Glutamatergic neuron (in vitro differentiated cells): ENCODE measurements around the gene ADAM33. TPM values are rescaled to one million over a fixed set of nuclear protein-coding genes. Genes with fewer than 3 reads are reported as not detected.
A peak's percentile ranks its signal among the peaks of the same experiment; 100 is the strongest.

ENCODE experiments used
- DNase-seq: peaks from one replicate; pipeline ENCODE4 v3.0.0; 2022
- H3K27ac Mint-ChIP-seq: one replicate; pipeline ENCODE4 v1.8.0; 2020; ENCODE audit warnings: mild to moderate bottlenecking, mixed read lengths, inconsistent platforms; ENCODE audit not compliant: unreplicated experiment
- H3K27me3 Mint-ChIP-seq: one replicate; pipeline ENCODE4 v1.8.0; 2020; ENCODE audit warnings: mild to moderate bottlenecking, moderate library complexity, mixed read lengths, inconsistent platforms; ENCODE audit not compliant: unreplicated experiment
- H3K36me3 Mint-ChIP-seq: one replicate; pipeline ENCODE4 v1.8.0; 2020; ENCODE audit warnings: mild to moderate bottlenecking, mixed read lengths, inconsistent platforms; ENCODE audit not compliant: unreplicated experiment
- H3K4me1 Mint-ChIP-seq: one replicate; pipeline ENCODE4 v1.8.0; 2020; ENCODE audit warnings: mild to moderate bottlenecking, low read depth, mixed read lengths, inconsistent platforms; ENCODE audit not compliant: unreplicated experiment
- H3K4me3 Mint-ChIP-seq: one replicate; pipeline ENCODE4 v1.8.0; 2020; ENCODE audit warnings: mild to moderate bottlenecking, mixed read lengths, inconsistent platforms; ENCODE audit not compliant: unreplicated experiment
- H3K9me3 Mint-ChIP-seq: one replicate; pipeline ENCODE4 v1.8.0; 2020; ENCODE audit warnings: mild to moderate bottlenecking, moderate library complexity, mixed read lengths, inconsistent platforms; ENCODE audit not compliant: unreplicated experiment
- CTCF ChIP-seq: fragments of 200-600 bp; sonication (generic); IDR thresholded peaks from one replicate; pipeline ENCODE4 v1.5.0; 2021; ENCODE audit not compliant: partially characterized antibody, unreplicated experiment
- total RNA-seq: library from RNA; stranded (reverse); fragmentation: NEBNext Ultra II Directional; extraction: Animal tissue kit (Norgen Biotek cat#: 25700); gene quantifications from one replicate; pipeline ENCODE4 v1.2.1, GENCODE V29; 2021; ENCODE audit not compliant: unreplicated experiment

ADAM33 gene
- total RNA-seq, 1 donor from 2014 or later = 0.27 TPM

- TF ChIP-seq CTCF = no peak
- Mint-ChIP-seq H3K27me3 (peaks cover 8% of the 10 kb centered on the region), H3K9me3 (no peaks in the 10 kb centered on the region), H3K4me1 (peaks cover 4% of the 10 kb centered on the region), H3K27ac (no peak overlapping the region), H3K36me3 (no peaks in the 10 kb centered on the region), H3K4me3 (no peak overlapping the region)
- DNase-seq = no peak
Observed at GRCh38 chr20:3721912-3722311, 40.1 kb upstream of the ADAM33 start.

DNA sequence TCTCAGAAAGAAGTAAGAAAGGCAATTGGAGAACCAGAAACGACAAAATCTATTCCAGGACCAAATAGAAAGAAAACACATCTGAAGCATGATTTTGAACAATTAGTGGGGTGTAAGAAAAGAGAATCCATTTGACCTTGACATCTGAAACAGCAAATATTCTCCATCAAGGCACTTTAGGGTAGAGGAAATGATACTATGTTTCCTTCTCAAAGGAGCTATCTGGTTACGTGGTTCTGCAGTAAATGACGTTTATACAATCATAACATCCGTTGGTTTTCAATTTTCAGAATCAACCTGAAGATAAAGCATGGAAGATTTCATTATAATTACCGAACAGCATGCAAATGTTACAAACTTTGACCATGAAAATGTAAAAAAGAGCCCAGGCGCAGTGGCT, 38.8 kb upstream of the ADAM33 start:
- Mint-ChIP-seq H3K27ac (no peak overlapping the region), H3K27me3 (peaks cover 5% of the 10 kb centered on the region), H3K4me1 (peaks cover 3% of the 10 kb centered on the region), H3K36me3 (no peaks in the 10 kb centered on the region), H3K4me3 (no peak overlapping the region), H3K9me3 (no peaks in the 10 kb centered on the region)
- TF ChIP-seq CTCF = no peak
- DNase-seq = no peak

- H3K27ac Mint-ChIP-seq = no peak overlapping the region
- peaks cover 5% of the 10 kb centered on the region for H3K27me3 Mint-ChIP-seq
- H3K36me3 Mint-ChIP-seq = no peaks in the 10 kb centered on the region
- DNase-seq = no peak
- H3K4me1 Mint-ChIP-seq = peaks cover 3% of the 10 kb centered on the region
- no peaks in the 10 kb centered on the region for H3K9me3 Mint-ChIP-seq
- no peak for TF ChIP-seq CTCF
- H3K4me3 Mint-ChIP-seq = no peak overlapping the region
Observed at GRCh38 chr20:3720068-3720467, 38.3 kb upstream of the ADAM33 start.

- H3K9me3 Mint-ChIP-seq = no peaks in the 10 kb centered on the region
- H3K36me3 Mint-ChIP-seq = no peaks in the 10 kb centered on the region
- no peak for TF ChIP-seq CTCF
- H3K4me3 Mint-ChIP-seq = no peak overlapping the region
- H3K27me3 Mint-ChIP-seq = peaks cover 7% of the 10 kb centered on the region
- peaks cover 3% of the 10 kb centered on the region for H3K4me1 Mint-ChIP-seq
- H3K27ac Mint-ChIP-seq = no peak overlapping the region
- DNase-seq = no peak
Observed at GRCh38 chr20:3719046-3719445, 37.2 kb upstream of the ADAM33 start.

- peaks cover 9% of the 10 kb centered on the region for H3K27me3 Mint-ChIP-seq
- no peaks in the 10 kb centered on the region for H3K36me3 Mint-ChIP-seq
- peak; percentile 63 for DNase-seq
- no peak overlapping the region for H3K4me3 Mint-ChIP-seq
- H3K4me1 Mint-ChIP-seq = peaks cover 3% of the 10 kb centered on the region
- no peak overlapping the region for H3K27ac Mint-ChIP-seq
- peak; percentile 36 for TF ChIP-seq CTCF
- peaks cover 1% of the 10 kb centered on the region for H3K9me3 Mint-ChIP-seq
Observed at GRCh38 chr20:3716195-3716834, 34.5 kb upstream of the ADAM33 start.
